GM12878 (cell line): ENCODE results near the gene TPCN2. TPM values are rescaled to one million over a fixed set of nuclear protein-coding genes. Genes with fewer than 3 reads are reported as not detected.

Experiments
- ATAC-seq: fragments of 200-7000 bp; cut with Tn5 transposase; 3 replicates; pipeline ENCODE4 v1.9.1; 2020; ENCODE audit warnings: mild to moderate bottlenecking, moderate library complexity
- BruUV-seq: library from RNA; stranded (reverse); fragments of 400-500 nt; replicated peaks from 2 replicates; lab custom pipeline; 2021; lab: Mats Ljungman, UMichigan
- CTCF ChIA-PET: fragments of 300-600 bp; sonication (Branson Sonifier 250); formaldehyde crosslinking; extraction: SDS; loops from one replicate; lab custom pipeline; 2021; ENCODE audit warnings: inconsistent platforms; lab: Yijun Ruan, JAX
- POLR2A ChIA-PET: fragments of 350-600 bp; formaldehyde crosslinking; extraction: SDS; loops from one replicate; lab custom pipeline; 2021; ENCODE audit warnings: inconsistent platforms; lab: Charles Lee
- RAD21 ChIA-PET: fragments of 300-600 bp; sonication (Branson Sonifier 250); formaldehyde crosslinking; loops from one replicate; lab custom pipeline; 2023; ENCODE audit warnings: antibody characterized with exemption; ENCODE audit not compliant: unreplicated experiment; lab: Charles Lee
- SMC1A ChIA-PET: fragments of 300-600 bp; sonication (Branson Sonifier 250); formaldehyde crosslinking; loops from one replicate; lab custom pipeline; 2023; ENCODE audit not compliant: unreplicated experiment, uncharacterized antibody; lab: Charles Lee
- DNase-seq: peaks from one replicate; pipeline ENCODE4 v3.0.0-alpha.2; 2011; ENCODE audit warnings: low read depth, low spot score
- FAIRE-seq: peaks from 3 replicates; lab custom pipeline; 2011; peaks lifted over from hg19 to GRCh38; lab: Jason Lieb, UNC
- H2AFZ ChIP-seq: 2 replicates; pipeline ENCODE4 v1.6.0; 2011; ENCODE audit warnings: low read depth, low read length, control low read depth; ENCODE audit not compliant: control insufficient read depth
- H3K27ac ChIP-seq: 2 replicates; pipeline ENCODE4 v1.5.1; 2011; ENCODE audit warnings: control low read depth; ENCODE audit not compliant: control insufficient read depth, insufficient read depth
- H3K27me3 ChIP-seq, 2 experiments: replicated peaks in 1 of 2; 2 replicates each; pipeline versions ENCODE4 v1.6.0 to v1.6.1; 2011; ENCODE audit warnings: low read length in 1 of 2; ENCODE audit not compliant: control insufficient read depth in 2 of 2, insufficient read depth in 2 of 2
- H3K36me3 ChIP-seq, 2 experiments: 2 replicates each; pipeline ENCODE4 v1.5.1; 2011; ENCODE audit warnings: low read length in 1 of 2; ENCODE audit not compliant: control insufficient read depth in 2 of 2, insufficient read depth in 2 of 2
- H3K4me1 ChIP-seq: 2 replicates; pipeline ENCODE4 v1.6.1; 2011; ENCODE audit warnings: mild to moderate bottlenecking, low read length, moderate library complexity, mixed read lengths; ENCODE audit not compliant: control insufficient read depth, insufficient read depth
- H3K4me2 ChIP-seq: 2 replicates; pipeline ENCODE4 v1.6.0; 2011; ENCODE audit warnings: control low read depth; ENCODE audit not compliant: control insufficient read depth, insufficient read depth
- H3K4me3 ChIP-seq: fragments of 200-600 bp; sonication (generic); 2 replicates; pipeline ENCODE4 v1.5.1; 2016
- H3K79me2 ChIP-seq: 2 replicates; pipeline ENCODE4 v1.6.0; 2011; ENCODE audit warnings: low read length; ENCODE audit not compliant: control insufficient read depth, insufficient read depth
- H3K9ac ChIP-seq: 2 replicates; pipeline ENCODE4 v1.8.0; 2011; ENCODE audit warnings: low read length, control low read depth, mixed read lengths; ENCODE audit not compliant: control insufficient read depth, insufficient read depth
- H3K9me3 ChIP-seq: replicated peaks from 3 replicates; pipeline ENCODE4 v1.5.1; 2011; ENCODE audit warnings: mild to moderate bottlenecking, low read length; ENCODE audit not compliant: control insufficient read depth, insufficient read depth
- H4K20me1 ChIP-seq: 2 replicates; pipeline ENCODE4 v1.6.0; 2011; ENCODE audit not compliant: control insufficient read depth, insufficient read depth
- ASH2L ChIP-seq: fragments of 300-600, 200-600 bp; sonication (generic); IDR thresholded peaks from 2 replicates; pipeline ENCODE4 v1.6.1; 2017; ENCODE audit warnings: low read depth, mild to moderate bottlenecking, borderline replicate concordance
- GABPA ChIP-seq: IDR thresholded peaks from 2 replicates; pipeline ENCODE4 v1.6.1; 2014; ENCODE audit warnings: antibody characterized with exemption, low read depth, mild to moderate bottlenecking, inconsistent platforms
- IRF5 ChIP-seq: fragments of 450-650 bp; IDR thresholded peaks from 2 replicates; pipeline ENCODE4 v1.6.1; 2017; ENCODE audit warnings: borderline replicate concordance
- JUNB ChIP-seq: IDR thresholded peaks from 2 replicates; pipeline ENCODE4 v1.6.1; 2016; ENCODE audit warnings: antibody characterized with exemption, mild to moderate bottlenecking
- NBN ChIP-seq: fragments of 450-650 bp; IDR thresholded peaks from 2 replicates; pipeline ENCODE4 v1.6.1; 2016
- PBX3 ChIP-seq: IDR thresholded peaks from 2 replicates; pipeline ENCODE4 v1.6.1; 2011; ENCODE audit warnings: mild to moderate bottlenecking, low read depth, low read length, moderate library complexity; ENCODE audit not compliant: insufficient replicate concordance
- RFX5 ChIP-seq: IDR thresholded peaks from 2 replicates; pipeline ENCODE4 v1.6.1; 2011; ENCODE audit warnings: low read depth, low read length, improper control_type of control experiment
- SREBF2 ChIP-seq: IDR thresholded peaks from 2 replicates; pipeline ENCODE4 v1.6.1; 2012; ENCODE audit warnings: mild to moderate bottlenecking, low read length
- ZBED1 ChIP-seq: IDR thresholded peaks from 2 replicates; pipeline ENCODE4 v1.6.1; 2016; ENCODE audit warnings: borderline replicate concordance
- WGBS: methylation state at CpG from one replicate; pipeline ENCODE4 v1.1.6; 2016; ENCODE audit warnings: low lambda C conversion rate; ENCODE audit not compliant: insufficient replicate concordance, insufficient coverage; ENCODE audit errors: missing lambda C conversion rate; 5-methylcytosine and 5-hydroxymethylcytosine counted together
- in situ Hi-C: fragments of 300-500 bp; cut with MboI; formaldehyde crosslinking; loops from 9 replicates; pipeline ENCODE4 v1.14.3; 2018; ENCODE audit warnings: mixed read lengths
- intact Hi-C: fragments of 100-400 bp; cut with micrococcal nuclease; formaldehyde crosslinking; loops from one replicate; pipeline ENCODE4 v1.14.2; 2022; ENCODE audit not compliant: unreplicated experiment
- polyA plus RNA-seq, 11 experiments: library from polyadenylated mRNA; depleted of rRNA in 4 of 11; unstranded in 6 of 11; stranded (reverse) in 5 of 11; fragments of >200 nt; fragmentation: Nextera tagmentation in 4 of 11; fragmentation: Illumina TruSeq in 1 of 11; extraction: Ambion mirVana in 4 of 11; extraction: Trizol in 1 of 11; gene quantifications; 1 replicate in 1 of 11; 2 replicates in 10 of 11; pipeline versions ENCODE4 v1.2.1 to v1.2.3, GENCODE V29; 2011 to 2016; ENCODE audit warnings: inconsistent platforms in 2 of 11, missing spikeins in 2 of 11, low read depth in 1 of 11
- total RNA-seq, 4 experiments: library from RNA; depleted of rRNA in 3 of 4; stranded (reverse); fragments of >200 nt in 3 of 4; fragmentation: Illumina TruSeq in 1 of 4; extraction: Trizol in 1 of 4; gene quantifications; 2 replicates each; pipeline versions ENCODE4 v1.2.1 to v1.2.3, GENCODE V29; 2013 to 2021
- TF ChIP-seq, protein P1 (sequence below): fragments of 450-650 bp; IDR thresholded peaks from 2 replicates; pipeline ENCODE4 v1.6.1; 2017; ENCODE audit warnings: mild to moderate bottlenecking, moderate library complexity

TPCN2 gene
- total and polyA plus RNA-seq, 10 of the 15 experiments (the other 5 are each of a cell fraction or from before 2014, with no cell fraction given): 1.7 to 18.4 (median 8.4) TPM

GRCh38 chr11:69001243-69002081 lies 47.3 kb upstream of the TPCN2 start:
- no peak overlapping the region for H3K4me2 ChIP-seq
- H3K27me3 ChIP-seq: peaks cover 0 to 3% of the 10 kb centered on the region in 2 experiments; a peak in 2 of 4 replicates
- intact Hi-C loops (no loop called here), in situ Hi-C loops (no loop called here)
- H3K9me3 ChIP-seq: no peaks in the 10 kb centered on the region
- ATAC-seq (no peak), DNase-seq (no peak), FAIRE-seq (no peak)
- no peak overlapping the region for H3K4me3 ChIP-seq
- WGBS: 49% methylated on average over 23 of the region's 23 CpGs
- no peak for TF ChIP-seq GABPA
- TF ChIP-seq IRF5: no peak
- TF ChIP-seq RFX5: no peak
- no peak for TF ChIP-seq JUNB
- H3K79me2 ChIP-seq: no peaks in the 10 kb centered on the region
- ChIA-PET POLR2A (no interaction called here), SMC1A (no interaction called here), CTCF (no interaction called here), RAD21 (no interaction called here)
- no TSS peak for BruUV-seq
- H4K20me1 ChIP-seq: no peaks in the 10 kb centered on the region
- no peak overlapping the region for H2AFZ ChIP-seq
- H3K27ac ChIP-seq: no peak overlapping the region
- no peaks in the 10 kb centered on the region for H3K36me3 ChIP-seq
- H3K9ac ChIP-seq: no peak overlapping the region
- no peaks in the 10 kb centered on the region; the same call in 1 of the 2 replicates for H3K4me1 ChIP-seq

GRCh38 chr11:69002110-69002569 lies 46.6 kb upstream of the TPCN2 start:
- ChIA-PET RAD21 (no interaction called here), CTCF (no interaction called here), POLR2A (no interaction called here), SMC1A (no interaction called here)
- H3K36me3 ChIP-seq: no peaks in the 10 kb centered on the region
- no peak for DNase-seq
- no peaks in the 10 kb centered on the region for H4K20me1 ChIP-seq
- WGBS: 33% methylated on average over 6 of the region's 6 CpGs
- BruUV-seq: no TSS peak
- intact Hi-C loops (no loop called here), in situ Hi-C loops (no loop called here)
- no peak overlapping the region for H3K4me2 ChIP-seq
- no peak overlapping the region for H3K4me3 ChIP-seq
- no peak overlapping the region for H3K27ac ChIP-seq
- ATAC-seq: no peak
- no peak overlapping the region for H3K9ac ChIP-seq
- FAIRE-seq: no peak
- no peaks in the 10 kb centered on the region; the same call in 1 of the 2 replicates for H3K4me1 ChIP-seq
- H2AFZ ChIP-seq: no peak overlapping the region
- H3K27me3 ChIP-seq: peaks cover 1 to 3% of the 10 kb centered on the region in 2 experiments; a peak in 2 of 4 replicates
- H3K79me2 ChIP-seq: no peaks in the 10 kb centered on the region
- no peaks in the 10 kb centered on the region for H3K9me3 ChIP-seq
- TF ChIP-seq ASH2L (no peak), NBN (no peak), SREBF2 (no peak), ZBED1 (no peak), PBX3 (no peak)
- TF ChIP-seq, protein P1, sequence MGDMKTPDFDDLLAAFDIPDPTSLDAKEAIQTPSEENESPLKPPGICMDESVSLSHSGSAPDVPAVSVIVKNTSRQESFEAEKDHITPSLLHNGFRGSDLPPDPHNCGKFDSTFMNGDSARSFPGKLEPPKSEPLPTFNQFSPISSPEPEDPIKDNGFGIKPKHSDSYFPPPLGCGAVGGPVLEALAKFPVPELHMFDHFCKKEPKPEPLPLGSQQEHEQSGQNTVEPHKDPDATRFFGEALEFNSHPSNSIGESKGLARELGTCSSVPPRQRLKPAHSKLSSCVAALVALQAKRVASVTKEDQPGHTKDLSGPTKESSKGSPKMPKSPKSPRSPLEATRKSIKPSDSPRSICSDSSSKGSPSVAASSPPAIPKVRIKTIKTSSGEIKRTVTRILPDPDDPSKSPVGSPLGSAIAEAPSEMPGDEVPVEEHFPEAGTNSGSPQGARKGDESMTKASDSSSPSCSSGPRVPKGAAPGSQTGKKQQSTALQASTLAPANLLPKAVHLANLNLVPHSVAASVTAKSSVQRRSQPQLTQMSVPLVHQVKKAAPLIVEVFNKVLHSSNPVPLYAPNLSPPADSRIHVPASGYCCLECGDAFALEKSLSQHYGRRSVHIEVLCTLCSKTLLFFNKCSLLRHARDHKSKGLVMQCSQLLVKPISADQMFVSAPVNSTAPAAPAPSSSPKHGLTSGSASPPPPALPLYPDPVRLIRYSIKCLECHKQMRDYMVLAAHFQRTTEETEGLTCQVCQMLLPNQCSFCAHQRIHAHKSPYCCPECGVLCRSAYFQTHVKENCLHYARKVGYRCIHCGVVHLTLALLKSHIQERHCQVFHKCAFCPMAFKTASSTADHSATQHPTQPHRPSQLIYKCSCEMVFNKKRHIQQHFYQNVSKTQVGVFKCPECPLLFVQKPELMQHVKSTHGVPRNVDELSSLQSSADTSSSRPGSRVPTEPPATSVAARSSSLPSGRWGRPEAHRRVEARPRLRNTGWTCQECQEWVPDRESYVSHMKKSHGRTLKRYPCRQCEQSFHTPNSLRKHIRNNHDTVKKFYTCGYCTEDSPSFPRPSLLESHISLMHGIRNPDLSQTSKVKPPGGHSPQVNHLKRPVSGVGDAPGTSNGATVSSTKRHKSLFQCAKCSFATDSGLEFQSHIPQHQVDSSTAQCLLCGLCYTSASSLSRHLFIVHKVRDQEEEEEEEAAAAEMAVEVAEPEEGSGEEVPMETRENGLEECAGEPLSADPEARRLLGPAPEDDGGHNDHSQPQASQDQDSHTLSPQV: no peak
